Activated CD8-positive, alpha-beta T cell treated with anti-CD3 and anti-CD28 coated beads, Interleukin-2, amount 10 ng/mL, durations not matched to agents 7 days and 5 days (primary cell): ENCODE measurements around the gene TBC1D16. TPM values are rescaled to one million over a fixed set of nuclear protein-coding genes. Genes with fewer than 3 reads are reported as not detected.

Source experiments
- ATAC-seq: fragments of 150-1000 bp; cut with Tn5 transposase; one replicate; pipeline ENCODE4 v1.10.0; 2021; ENCODE audit warnings: moderate library complexity
- CTCF ChIA-PET: fragments of 350-600 bp; sonication (Branson Sonifier 250); formaldehyde crosslinking; loops from one replicate; lab custom pipeline; 2021; ENCODE audit warnings: antibody characterized with exemption; lab: Charles Lee
- POLR2A ChIA-PET: fragments of 350-600 bp; sonication (Branson Sonifier 250); formaldehyde crosslinking; loops from one replicate; lab custom pipeline; 2021; ENCODE audit warnings: antibody characterized with exemption; lab: Charles Lee
- DNase-seq: peaks from one replicate; pipeline ENCODE4 v3.0.0-alpha.2; 2020
- H3K27ac Mint-ChIP-seq: one replicate; pipeline ENCODE4 v1.8.0; 2021; ENCODE audit warnings: mild to moderate bottlenecking, mixed read lengths
- H3K27me3 Mint-ChIP-seq: one replicate; pipeline ENCODE4 v1.8.0; 2021; ENCODE audit warnings: low read depth, mixed read lengths
- H3K36me3 Mint-ChIP-seq: one replicate; pipeline ENCODE4 v1.8.0; 2021; ENCODE audit warnings: low read depth, mixed read lengths
- H3K4me1 Mint-ChIP-seq: one replicate; pipeline ENCODE4 v1.8.0; 2021; ENCODE audit warnings: low read depth, mixed read lengths
- H3K4me3 Mint-ChIP-seq: one replicate; pipeline ENCODE4 v1.8.0; 2021; ENCODE audit warnings: mild to moderate bottlenecking, mixed read lengths
- H3K9me3 Mint-ChIP-seq: one replicate; pipeline ENCODE4 v1.8.0; 2022; ENCODE audit warnings: mixed read lengths; ENCODE audit not compliant: insufficient read depth
- total RNA-seq, 2 experiments: library from RNA; stranded (reverse); gene quantifications; one replicate each; pipeline ENCODE4 v1.2.3, GENCODE V29; 2021

The TBC1D16 gene
- total RNA-seq, 2 experiments from 2014 or later = 1.3 to 2.1 TPM

DNA sequence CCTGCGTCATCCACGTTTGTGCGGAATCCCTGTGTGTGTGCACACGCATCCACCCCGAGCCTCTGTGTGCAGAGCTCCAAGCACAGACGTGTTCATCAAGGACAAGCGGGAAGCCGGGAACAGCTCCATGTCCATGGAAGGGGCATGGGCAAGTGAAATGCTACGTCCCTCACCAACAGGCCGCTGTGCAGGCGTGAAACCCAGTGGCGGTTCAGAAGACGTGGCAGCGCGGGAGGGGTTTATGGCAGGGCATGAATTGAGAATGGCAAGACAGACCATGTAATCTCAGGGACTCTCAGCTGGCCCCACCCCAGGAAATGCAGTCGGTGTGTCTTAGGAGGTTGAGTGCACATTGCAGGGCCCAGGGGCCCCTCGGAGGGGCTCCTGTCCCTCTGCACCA lies 52.7 kb downstream of the TBC1D16 start:
- ChIA-PET CTCF (interaction anchor here (0.7 to 0.8 kb wide), 2 partner anchors 8 to 13 kb away, joined by 3 read pairs; no protein-coding TSS in a partner anchor), POLR2A (no interaction called here)
- no peaks in the 10 kb centered on the region for H3K27me3 Mint-ChIP-seq
- H3K4me3 Mint-ChIP-seq = no peak overlapping the region
- DNase-seq (no peak), ATAC-seq (no peak)
- H3K27ac Mint-ChIP-seq = no peak overlapping the region
- H3K4me1 Mint-ChIP-seq = no peaks in the 10 kb centered on the region
- H3K9me3 Mint-ChIP-seq = no peaks in the 10 kb centered on the region
- H3K36me3 Mint-ChIP-seq = no peaks in the 10 kb centered on the region

DNA sequence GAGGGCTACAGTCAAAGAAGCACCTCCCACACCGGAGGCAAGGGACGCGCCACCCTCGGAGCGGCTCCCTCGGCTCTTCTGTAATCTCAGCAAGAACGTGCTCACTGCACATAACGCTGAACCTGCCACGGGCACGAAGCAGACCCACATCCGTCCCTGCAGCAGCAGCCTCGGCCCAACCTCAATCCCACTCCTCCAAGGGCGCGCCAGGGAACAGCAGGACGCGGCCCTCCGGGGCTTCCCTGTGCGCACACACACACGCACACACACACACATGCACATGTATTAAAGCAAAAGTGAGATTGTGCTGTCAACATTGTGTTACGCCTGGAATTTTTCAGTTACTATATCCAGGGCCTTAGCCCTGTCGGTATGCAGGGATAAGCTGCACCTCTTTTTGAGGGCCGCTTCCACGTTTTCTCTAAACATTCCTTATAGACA lies 54.0 kb downstream of the TBC1D16 start:
- Mint-ChIP-seq H3K4me3 (no peak overlapping the region), H3K27ac (no peak overlapping the region), H3K27me3 (no peaks in the 10 kb centered on the region), H3K4me1 (no peaks in the 10 kb centered on the region), H3K36me3 (no peaks in the 10 kb centered on the region), H3K9me3 (no peaks in the 10 kb centered on the region)
- DNase-seq (no peak), ATAC-seq (no peak)
- ChIA-PET CTCF (no interaction called here), POLR2A (no interaction called here)

DNA sequence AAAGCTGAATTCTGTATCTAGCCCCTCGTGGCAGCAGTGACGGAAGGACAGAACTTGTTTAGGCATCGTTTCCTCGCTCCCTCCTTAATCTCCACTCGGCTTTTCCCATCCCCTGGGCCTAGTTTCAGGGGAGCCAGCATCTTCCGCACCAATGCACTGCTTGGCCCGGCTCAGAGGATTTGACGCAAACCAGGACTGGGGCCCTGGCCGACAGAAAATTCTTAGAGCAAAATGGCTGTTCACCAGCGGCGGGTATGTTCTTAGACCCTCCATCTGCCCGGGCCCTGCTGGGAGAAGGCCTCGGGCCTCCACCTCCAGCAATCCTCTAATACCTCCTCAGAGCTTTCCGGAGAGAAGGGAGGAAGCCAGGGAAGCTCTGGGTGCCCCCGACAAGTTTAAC lies 54.6 kb downstream of the TBC1D16 start:
- CTCF ChIA-PET = interaction anchor here (2.1 kb wide), 1 partner anchor 11 kb away, joined by 5 read pairs; no protein-coding TSS in a partner anchor
- H3K27me3 Mint-ChIP-seq = no peaks in the 10 kb centered on the region
- DNase-seq (no peak), ATAC-seq (no peak)
- H3K4me1 Mint-ChIP-seq = no peaks in the 10 kb centered on the region
- no peak overlapping the region for H3K27ac Mint-ChIP-seq
- H3K4me3 Mint-ChIP-seq = no peak overlapping the region
- no peaks in the 10 kb centered on the region for H3K36me3 Mint-ChIP-seq
- POLR2A ChIA-PET = no interaction called here
- H3K9me3 Mint-ChIP-seq = no peaks in the 10 kb centered on the region

DNA sequence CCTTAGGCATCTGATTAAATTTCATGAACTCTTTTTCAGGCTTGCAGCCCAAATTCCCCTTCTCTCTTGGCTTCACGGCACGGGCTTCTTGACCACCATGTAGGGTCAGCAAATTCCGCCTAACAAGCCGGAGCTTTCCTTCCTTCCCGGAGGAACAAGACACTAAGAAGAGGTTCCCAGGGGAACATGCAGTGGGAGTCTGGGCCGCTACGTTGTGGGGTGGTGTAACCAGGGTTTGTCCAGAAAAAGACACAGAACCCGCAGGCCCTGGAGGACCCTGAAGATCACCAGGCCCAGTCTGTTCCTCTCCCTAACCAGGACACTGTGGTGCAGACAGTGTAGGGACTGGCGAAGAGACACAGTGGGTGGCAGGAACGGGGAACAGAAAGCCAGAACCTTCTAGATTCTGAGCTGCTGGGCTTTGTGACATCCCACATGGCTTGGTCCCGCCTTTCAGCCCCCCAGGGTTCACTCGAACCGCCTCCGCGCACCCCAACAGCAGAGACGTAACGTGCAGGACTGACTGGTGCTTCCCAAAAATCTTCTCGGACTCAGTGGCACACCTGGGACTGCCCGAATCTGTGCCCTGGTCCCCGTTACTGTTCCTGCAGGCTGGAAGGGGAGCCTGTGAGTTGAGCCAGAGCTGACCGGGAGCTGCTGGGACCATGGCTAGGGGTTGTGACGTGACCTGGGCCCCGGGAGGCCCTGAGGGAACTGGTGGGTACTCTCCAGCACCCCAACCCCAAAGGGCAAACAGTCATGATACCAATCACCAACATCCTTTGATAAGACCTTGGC lies 55.2 kb downstream of the TBC1D16 start:
- ChIA-PET POLR2A (no interaction called here), CTCF (interaction anchor here (2.1 kb wide), 1 partner anchor 10 kb away, joined by 5 read pairs; no protein-coding TSS in a partner anchor)
- no peaks in the 10 kb centered on the region for H3K36me3 Mint-ChIP-seq
- H3K27ac Mint-ChIP-seq = no peak overlapping the region
- no peak for DNase-seq
- no peaks in the 10 kb centered on the region for H3K4me1 Mint-ChIP-seq
- no peak for ATAC-seq
- H3K4me3 Mint-ChIP-seq = no peak overlapping the region
- H3K9me3 Mint-ChIP-seq = no peaks in the 10 kb centered on the region
- no peaks in the 10 kb centered on the region for H3K27me3 Mint-ChIP-seq

DNA sequence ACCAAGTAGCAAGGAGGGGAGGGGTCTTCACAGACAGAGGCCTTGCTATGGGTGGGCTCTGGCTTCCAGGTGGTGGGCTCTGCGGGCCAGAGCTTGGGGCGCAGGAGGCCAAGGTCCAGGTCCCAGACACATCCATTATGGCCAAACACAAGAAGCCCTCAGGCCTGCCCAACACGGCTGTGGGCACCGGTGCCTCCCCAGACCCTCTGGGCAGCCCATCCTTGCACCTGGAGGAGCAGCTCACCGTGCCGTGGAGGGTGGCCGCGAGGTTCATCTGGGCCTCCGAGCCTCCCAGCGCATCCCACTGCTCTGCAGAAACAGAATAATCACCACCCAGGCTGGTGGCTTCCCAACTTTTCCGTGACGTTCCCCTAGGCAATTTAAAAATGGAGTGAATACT lies 55.9 kb downstream of the TBC1D16 start:
- Mint-ChIP-seq H3K36me3 (no peaks in the 10 kb centered on the region), H3K4me1 (no peaks in the 10 kb centered on the region), H3K27ac (no peak overlapping the region), H3K4me3 (no peak overlapping the region), H3K9me3 (no peaks in the 10 kb centered on the region), H3K27me3 (no peaks in the 10 kb centered on the region)
- ChIA-PET POLR2A (no interaction called here), CTCF (interaction anchor here (2.1 kb wide), 1 partner anchor 10 kb away, joined by 5 read pairs; no protein-coding TSS in a partner anchor)
- DNase-seq (no peak), ATAC-seq (no peak)

DNA sequence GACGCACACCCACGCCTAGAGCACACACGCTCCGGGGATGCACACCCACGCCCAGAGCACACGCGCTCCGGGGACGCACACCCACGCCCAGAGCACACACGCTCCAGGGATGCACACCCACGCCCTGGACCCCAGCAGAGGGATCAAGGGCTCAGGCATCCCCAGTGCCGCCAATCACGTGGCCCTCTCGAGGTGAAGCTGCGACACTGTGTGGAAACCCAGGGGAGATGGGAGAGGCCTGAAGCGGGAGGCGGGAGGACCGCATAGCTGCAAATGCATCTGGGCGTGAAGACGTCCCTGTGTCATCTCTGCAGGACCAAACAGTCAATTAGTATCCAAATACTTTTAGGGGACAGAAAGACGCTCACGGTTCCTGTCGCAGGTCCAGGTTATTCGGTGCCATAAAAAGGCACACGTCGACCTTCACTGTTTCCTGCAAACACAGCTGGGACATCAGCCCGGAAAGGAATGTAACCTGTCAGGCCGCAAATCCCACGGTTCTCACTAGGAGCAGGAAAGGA lies 56.4 kb downstream of the TBC1D16 start:
- Mint-ChIP-seq H3K9me3 (no peaks in the 10 kb centered on the region), H3K27me3 (no peaks in the 10 kb centered on the region), H3K4me1 (no peaks in the 10 kb centered on the region), H3K4me3 (no peak overlapping the region), H3K36me3 (no peaks in the 10 kb centered on the region), H3K27ac (no peak overlapping the region)
- DNase-seq (no peak), ATAC-seq (no peak)
- CTCF ChIA-PET = interaction anchor here (0.7 to 2.1 kb wide), 2 partner anchors 9 to 95 kb away, joined by 3 to 5 read pairs; no protein-coding TSS in a partner anchor
- POLR2A ChIA-PET = no interaction called here

DNA sequence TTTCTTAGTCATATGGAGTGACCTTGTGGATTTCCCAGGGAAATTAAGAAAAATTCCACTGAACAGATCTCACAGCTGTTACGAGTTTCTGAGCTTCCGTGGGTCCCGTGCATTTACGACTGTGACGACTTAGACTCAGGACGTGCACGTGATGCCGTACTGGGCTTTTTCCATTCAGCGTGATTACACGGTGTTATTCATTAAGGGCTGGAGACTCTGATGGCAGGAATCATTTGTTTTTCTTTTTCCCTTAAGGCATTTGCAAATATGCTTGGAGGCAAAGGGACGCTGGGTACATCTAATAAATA lies 57.2 kb downstream of the TBC1D16 start:
- Mint-ChIP-seq H3K4me1 (no peaks in the 10 kb centered on the region), H3K27me3 (no peaks in the 10 kb centered on the region), H3K9me3 (no peaks in the 10 kb centered on the region), H3K27ac (no peak overlapping the region), H3K36me3 (no peaks in the 10 kb centered on the region), H3K4me3 (no peak overlapping the region)
- ATAC-seq (no peak), DNase-seq (no peak)
- ChIA-PET CTCF (no interaction called here), POLR2A (no interaction called here)

DNA sequence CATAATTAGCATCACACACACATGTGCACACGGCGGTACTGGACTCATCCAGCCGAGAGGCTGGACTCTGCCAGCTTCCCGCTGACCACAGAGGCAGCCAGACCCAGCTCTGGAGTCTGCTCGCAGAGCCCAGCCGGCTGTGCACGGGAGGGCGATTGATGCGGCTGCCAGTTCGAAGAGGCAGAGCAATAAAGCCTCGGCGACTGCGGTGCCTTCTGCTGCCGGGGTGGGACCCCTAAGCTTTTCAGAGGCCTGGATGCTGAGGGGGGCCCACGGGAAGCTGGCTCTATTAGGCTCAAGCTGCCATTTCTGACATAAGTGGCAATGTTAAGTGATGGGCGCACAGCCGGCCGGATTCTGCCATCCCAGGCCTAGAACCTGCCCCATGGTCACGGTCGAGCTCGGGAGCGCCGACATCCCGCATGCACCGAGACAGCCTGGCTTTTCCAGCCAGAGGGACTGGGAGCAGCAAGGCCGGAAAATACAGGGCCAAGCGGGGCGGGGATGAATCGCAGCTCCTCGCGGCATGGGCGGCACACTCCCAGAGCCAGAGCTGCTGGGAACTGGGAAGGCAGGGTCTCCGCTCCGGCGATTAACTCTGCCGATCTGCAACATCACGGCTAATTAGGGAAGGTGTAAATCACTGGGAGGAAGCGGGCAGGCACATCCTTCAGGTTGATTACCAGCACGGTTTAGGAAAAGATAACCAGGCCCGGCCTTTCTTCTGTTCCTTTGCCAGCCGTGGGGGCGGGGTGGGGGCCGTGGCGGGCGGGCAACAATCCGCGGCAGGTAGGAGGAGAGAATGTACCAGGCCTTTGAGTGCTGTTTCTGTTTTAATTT lies 57.7 kb downstream of the TBC1D16 start:
- Mint-ChIP-seq H3K27ac (no peak overlapping the region), H3K4me3 (no peak overlapping the region), H3K27me3 (no peaks in the 10 kb centered on the region), H3K4me1 (no peaks in the 10 kb centered on the region), H3K9me3 (no peaks in the 10 kb centered on the region), H3K36me3 (no peaks in the 10 kb centered on the region)
- ChIA-PET POLR2A (no interaction called here), CTCF (no interaction called here)
- DNase-seq = no peak
- ATAC-seq = no peak

DNA sequence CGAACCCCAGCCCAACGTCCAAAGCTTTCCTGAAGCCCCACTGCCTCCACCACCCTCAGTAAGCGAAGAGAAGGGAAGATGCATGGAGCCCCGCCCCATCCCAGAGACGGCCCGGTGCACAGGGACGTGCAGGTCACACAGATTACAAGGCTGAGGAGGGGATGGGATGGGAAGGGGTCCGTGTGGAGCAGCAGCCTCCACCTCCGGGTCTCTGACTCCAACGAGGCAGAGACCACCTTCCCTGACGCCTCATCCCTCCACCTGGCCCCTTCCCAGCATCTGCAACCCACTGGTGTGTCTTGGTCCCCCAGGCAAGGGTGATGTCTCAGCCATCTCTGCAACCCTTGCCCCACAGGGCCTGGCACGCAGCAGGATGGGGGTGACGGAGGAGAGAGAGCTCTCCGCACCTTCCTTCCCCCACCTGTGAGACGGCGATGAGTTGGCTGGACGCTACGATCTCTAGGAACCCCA lies 58.5 kb downstream of the TBC1D16 start:
- DNase-seq (no peak), ATAC-seq (no peak)
- Mint-ChIP-seq H3K4me3 (no peak overlapping the region), H3K36me3 (no peaks in the 10 kb centered on the region), H3K4me1 (no peaks in the 10 kb centered on the region), H3K27ac (no peak overlapping the region), H3K27me3 (no peaks in the 10 kb centered on the region), H3K9me3 (no peaks in the 10 kb centered on the region)
- CTCF ChIA-PET = interaction anchor here (1.2 kb wide), 1 partner anchor 231 kb away, joined by 3 read pairs; no protein-coding TSS in a partner anchor
- POLR2A ChIA-PET = no interaction called here

DNA sequence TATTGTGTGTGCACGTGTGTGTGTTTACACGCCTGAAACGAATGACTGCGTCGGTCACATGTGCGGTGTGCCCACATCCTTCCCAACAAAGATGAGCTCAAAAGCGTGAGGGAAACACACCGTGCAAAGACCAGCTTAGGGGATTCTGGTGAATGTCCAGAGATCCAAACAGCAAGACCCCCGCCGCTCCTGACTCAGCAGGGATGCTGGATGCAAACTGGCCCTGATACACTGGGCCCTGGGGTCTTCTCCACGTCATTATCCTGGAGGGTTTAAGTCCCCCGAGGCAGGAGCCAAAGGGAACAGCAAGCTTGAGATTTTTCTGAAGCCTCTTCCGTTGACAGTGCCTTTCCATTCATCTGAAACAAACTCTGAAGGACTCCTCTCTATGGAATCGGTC lies 59.2 kb downstream of the TBC1D16 start:
- Mint-ChIP-seq H3K9me3 (no peaks in the 10 kb centered on the region), H3K4me3 (no peak overlapping the region), H3K27ac (no peak overlapping the region), H3K4me1 (no peaks in the 10 kb centered on the region), H3K36me3 (no peaks in the 10 kb centered on the region), H3K27me3 (no peaks in the 10 kb centered on the region)
- CTCF ChIA-PET = interaction anchor here (1.0 to 1.8 kb wide), 3 partner anchors 29 to 235 kb away, joined by 3 to 4 read pairs (median 3); no protein-coding TSS in a partner anchor
- no peak for ATAC-seq
- POLR2A ChIA-PET = no interaction called here
- DNase-seq = no peak

DNA sequence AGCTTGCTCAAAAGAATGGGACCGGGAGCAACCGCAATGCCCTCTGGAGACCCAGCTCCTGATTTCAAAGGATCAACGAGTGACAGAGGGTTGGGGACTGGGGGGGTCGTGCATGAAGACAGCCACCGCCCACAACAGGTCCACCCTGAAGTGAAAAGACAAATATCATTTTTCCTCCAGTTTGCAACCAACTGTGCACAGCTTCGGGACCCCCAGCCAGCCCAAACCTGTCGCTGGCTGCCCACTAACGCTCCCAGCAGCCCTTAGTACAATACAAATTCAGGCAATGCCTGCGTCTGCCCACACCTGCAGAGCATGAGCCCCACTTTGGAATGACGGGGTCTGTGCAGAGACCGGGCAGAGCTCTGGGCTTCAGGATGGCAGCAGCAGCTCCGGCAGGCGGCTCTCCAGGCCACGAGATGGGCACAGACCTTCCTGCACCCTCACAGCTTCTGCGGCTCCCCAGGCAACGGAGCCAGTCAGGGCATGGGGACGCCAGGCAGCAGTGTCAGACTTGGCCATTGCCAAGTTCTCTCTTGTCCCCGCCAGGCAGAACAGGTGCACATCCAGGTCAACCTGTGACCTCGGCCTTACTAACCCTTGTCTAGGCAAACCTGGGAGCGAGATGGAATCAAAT lies 60.1 kb downstream of the TBC1D16 start:
- no peak for DNase-seq
- Mint-ChIP-seq H3K27ac (no peak overlapping the region), H3K27me3 (no peaks in the 10 kb centered on the region), H3K9me3 (no peaks in the 10 kb centered on the region), H3K4me1 (no peaks in the 10 kb centered on the region), H3K36me3 (no peaks in the 10 kb centered on the region), H3K4me3 (no peak overlapping the region)
- no peak for ATAC-seq
- ChIA-PET CTCF (interaction anchor here (1.0 to 1.8 kb wide), 4 partner anchors 8 to 234 kb away, joined by 3 to 4 read pairs (median 4); no protein-coding TSS in a partner anchor), POLR2A (no interaction called here)
